ENCODE results near the gene NCOA3. TPM values are rescaled to one million over a fixed set of nuclear protein-coding genes. Genes with fewer than 3 reads are reported as not detected.

Gene NCOA3
- total and polyA plus RNA-seq, 2 experiments from 2014 or later = 6.7 to 25.8 TPM

DNA sequence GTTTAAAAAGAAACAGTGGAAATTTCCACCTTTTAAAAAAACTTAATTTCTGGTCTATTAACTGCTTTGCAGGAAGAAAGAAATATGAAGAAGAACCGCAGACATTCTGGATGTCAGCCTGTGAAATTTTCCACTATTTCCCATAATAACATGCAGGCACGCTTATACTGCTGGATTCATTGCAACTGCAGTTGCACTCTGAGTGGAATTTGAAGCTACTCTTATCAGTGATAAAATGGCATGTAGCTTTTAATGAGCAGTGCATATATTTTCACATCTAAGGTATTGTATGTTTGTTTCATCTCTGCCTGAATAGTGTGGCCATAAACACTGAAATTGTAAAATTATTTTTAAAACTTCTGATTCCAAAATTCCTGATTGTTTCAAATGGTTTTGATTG is 28.2 kb downstream of the NCOA3 start:
- H3K4me1 ChIP-seq (ENCODE audit: insufficient read depth) = 0 out of 2 replicates have a peak, but pooled peaks cover 10% of the 10 kb centered on the region
- Mint-ChIP-seq H3K27ac (no peak overlapping the region), H3K36me3 (ENCODE audit: low read depth) (peaks cover 19% of the 10 kb centered on the region), H3K4me3 (no peak overlapping the region), H3K4me1 (peaks cover 3% of the 10 kb centered on the region; the same call in 1 of the 3 replicates), H3K27me3 (ENCODE audit: insufficient read depth, low read depth, poor library complexity) (peaks cover 3% of the 10 kb centered on the region), H3K9me3 (peaks cover 19% of the 10 kb centered on the region)
- H3K79me2 ChIP-seq (replicated peaks; ENCODE audit: insufficient read depth) = peaks cover 79% of the 10 kb centered on the region
- no peak overlapping the region for H3K4me3 ChIP-seq
- no peak overlapping the region for H2AFZ ChIP-seq
- ATAC-seq (no peak), DNase-seq (ENCODE audit: low spot score) (no peak)
- peaks cover 4% of the 10 kb centered on the region; the same call in 1 of the 2 replicates for H3K36me3 ChIP-seq (ENCODE audit: insufficient read depth)
- H3K4me2 ChIP-seq = no peak overlapping the region
- H3K27ac ChIP-seq (ENCODE audit: low read depth) = no peak overlapping the region
- H3K9me2 ChIP-seq (ENCODE audit: insufficient read depth) = no peaks in the 10 kb centered on the region
- H3F3A ChIP-seq (replicated peaks; ENCODE audit: low read depth) = no peaks in the 10 kb centered on the region
- TF ChIP-seq ZNF331 (CRISPR knock-in tag; IDR thresholded peaks at IDR 0.05; ENCODE audit: low read depth) = no peak
- TF ChIP-seq, protein P1, sequence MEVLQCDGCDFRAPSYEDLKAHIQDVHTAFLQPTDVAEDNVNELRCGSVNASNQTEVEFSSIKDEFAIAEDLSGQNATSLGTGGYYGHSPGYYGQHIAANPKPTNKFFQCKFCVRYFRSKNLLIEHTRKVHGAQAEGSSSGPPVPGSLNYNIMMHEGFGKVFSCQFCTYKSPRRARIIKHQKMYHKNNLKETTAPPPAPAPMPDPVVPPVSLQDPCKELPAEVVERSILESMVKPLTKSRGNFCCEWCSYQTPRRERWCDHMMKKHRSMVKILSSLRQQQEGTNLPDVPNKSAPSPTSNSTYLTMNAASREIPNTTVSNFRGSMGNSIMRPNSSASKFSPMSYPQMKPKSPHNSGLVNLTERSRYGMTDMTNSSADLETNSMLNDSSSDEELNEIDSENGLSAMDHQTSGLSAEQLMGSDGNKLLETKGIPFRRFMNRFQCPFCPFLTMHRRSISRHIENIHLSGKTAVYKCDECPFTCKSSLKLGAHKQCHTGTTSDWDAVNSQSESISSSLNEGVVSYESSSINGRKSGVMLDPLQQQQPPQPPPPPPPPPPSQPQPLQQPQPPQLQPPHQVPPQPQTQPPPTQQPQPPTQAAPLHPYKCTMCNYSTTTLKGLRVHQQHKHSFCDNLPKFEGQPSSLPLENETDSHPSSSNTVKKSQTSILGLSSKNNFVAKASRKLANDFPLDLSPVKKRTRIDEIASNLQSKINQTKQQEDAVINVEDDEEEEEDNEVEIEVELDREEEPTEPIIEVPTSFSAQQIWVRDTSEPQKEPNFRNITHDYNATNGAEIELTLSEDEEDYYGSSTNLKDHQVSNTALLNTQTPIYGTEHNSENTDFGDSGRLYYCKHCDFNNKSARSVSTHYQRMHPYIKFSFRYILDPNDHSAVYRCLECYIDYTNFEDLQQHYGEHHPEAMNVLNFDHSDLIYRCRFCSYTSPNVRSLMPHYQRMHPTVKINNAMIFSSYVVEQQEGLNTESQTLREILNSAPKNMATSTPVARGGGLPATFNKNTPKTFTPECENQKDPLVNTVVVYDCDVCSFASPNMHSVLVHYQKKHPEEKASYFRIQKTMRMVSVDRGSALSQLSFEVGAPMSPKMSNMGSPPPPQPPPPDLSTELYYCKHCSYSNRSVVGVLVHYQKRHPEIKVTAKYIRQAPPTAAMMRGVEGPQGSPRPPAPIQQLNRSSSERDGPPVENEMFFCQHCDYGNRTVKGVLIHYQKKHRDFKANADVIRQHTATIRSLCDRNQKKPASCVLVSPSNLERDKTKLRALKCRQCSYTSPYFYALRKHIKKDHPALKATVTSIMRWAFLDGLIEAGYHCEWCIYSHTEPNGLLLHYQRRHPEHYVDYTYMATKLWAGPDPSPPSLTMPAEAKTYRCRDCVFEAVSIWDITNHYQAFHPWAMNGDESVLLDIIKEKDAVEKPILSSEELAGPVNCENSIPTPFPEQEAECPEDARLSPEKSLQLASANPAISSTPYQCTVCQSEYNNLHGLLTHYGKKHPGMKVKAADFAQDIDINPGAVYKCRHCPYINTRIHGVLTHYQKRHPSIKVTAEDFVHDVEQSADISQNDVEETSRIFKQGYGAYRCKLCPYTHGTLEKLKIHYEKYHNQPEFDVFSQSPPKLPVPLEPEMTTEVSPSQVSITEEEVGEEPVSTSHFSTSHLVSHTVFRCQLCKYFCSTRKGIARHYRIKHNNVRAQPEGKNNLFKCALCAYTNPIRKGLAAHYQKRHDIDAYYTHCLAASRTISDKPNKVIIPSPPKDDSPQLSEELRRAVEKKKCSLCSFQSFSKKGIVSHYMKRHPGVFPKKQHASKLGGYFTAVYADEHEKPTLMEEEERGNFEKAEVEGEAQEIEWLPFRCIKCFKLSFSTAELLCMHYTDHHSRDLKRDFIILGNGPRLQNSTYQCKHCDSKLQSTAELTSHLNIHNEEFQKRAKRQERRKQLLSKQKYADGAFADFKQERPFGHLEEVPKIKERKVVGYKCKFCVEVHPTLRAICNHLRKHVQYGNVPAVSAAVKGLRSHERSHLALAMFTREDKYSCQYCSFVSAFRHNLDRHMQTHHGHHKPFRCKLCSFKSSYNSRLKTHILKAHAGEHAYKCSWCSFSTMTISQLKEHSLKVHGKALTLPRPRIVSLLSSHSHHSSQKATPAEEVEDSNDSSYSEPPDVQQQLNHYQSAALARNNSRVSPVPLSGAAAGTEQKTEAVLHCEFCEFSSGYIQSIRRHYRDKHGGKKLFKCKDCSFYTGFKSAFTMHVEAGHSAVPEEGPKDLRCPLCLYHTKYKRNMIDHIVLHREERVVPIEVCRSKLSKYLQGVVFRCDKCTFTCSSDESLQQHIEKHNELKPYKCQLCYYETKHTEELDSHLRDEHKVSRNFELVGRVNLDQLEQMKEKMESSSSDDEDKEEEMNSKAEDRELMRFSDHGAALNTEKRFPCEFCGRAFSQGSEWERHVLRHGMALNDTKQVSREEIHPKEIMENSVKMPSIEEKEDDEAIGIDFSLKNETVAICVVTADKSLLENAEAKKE (CRISPR knock-in tag; IDR thresholded peaks at IDR 0.05) = no peak
- H4K20me1 ChIP-seq (replicated peaks; ENCODE audit: insufficient read depth) = peaks cover 22% of the 10 kb centered on the region
- no peaks in the 10 kb centered on the region for H3K27me3 ChIP-seq (ENCODE audit: insufficient read depth)

DNA sequence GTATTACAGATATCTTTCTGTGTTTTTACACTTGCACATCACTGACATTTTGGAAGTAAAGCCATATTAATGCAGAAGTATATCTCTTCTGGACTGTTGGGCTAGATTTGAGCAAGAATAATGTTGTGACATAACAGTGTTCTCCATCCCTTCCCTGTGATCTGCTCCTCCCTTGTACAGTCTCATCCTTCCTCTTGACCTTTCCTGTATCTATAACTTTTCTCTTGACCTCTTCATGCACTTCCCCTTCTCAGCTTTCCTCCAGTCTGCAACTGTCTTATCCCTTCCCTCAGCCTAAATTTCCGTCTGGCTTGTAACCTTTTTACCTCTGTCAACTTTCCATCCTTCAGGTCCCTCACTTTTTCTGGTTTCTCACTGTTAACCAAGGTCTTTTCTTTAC is 29.8 kb downstream of the NCOA3 start:
- no peak overlapping the region for H3K4me2 ChIP-seq
- ATAC-seq (no peak), DNase-seq (ENCODE audit: low spot score) (no peak)
- H3K4me1 ChIP-seq (ENCODE audit: insufficient read depth) = 0 out of 2 replicates have a peak, but pooled peaks cover 10% of the 10 kb centered on the region
- H3K79me2 ChIP-seq (replicated peaks; ENCODE audit: insufficient read depth) = peaks cover 92% of the 10 kb centered on the region
- Mint-ChIP-seq H3K4me1 (peaks cover 6% of the 10 kb centered on the region; the same call in 2 of the 3 replicates), H3K36me3 (ENCODE audit: low read depth) (peaks cover 14% of the 10 kb centered on the region), H3K4me3 (no peak overlapping the region), H3K27me3 (ENCODE audit: insufficient read depth, low read depth, poor library complexity) (peaks cover 3% of the 10 kb centered on the region), H3K9me3 (peaks cover 14% of the 10 kb centered on the region), H3K27ac (peak overlapping the region; percentile 1; the same call in 1 of the 2 replicates)
- H2AFZ ChIP-seq = no peak overlapping the region
- no peaks in the 10 kb centered on the region for H3K27me3 ChIP-seq (ENCODE audit: insufficient read depth)
- H3K36me3 ChIP-seq (ENCODE audit: insufficient read depth) = peaks cover 3% of the 10 kb centered on the region; the same call in 1 of the 2 replicates
- no peaks in the 10 kb centered on the region for H3F3A ChIP-seq (replicated peaks; ENCODE audit: low read depth)
- H3K4me3 ChIP-seq = no peak overlapping the region
- no peak overlapping the region for H3K27ac ChIP-seq (ENCODE audit: low read depth)
- peaks cover 22% of the 10 kb centered on the region for H4K20me1 ChIP-seq (replicated peaks; ENCODE audit: insufficient read depth)
- no peaks in the 10 kb centered on the region for H3K9me2 ChIP-seq (ENCODE audit: insufficient read depth)
- TF ChIP-seq POLR2AphosphoS5 (IDR thresholded peaks at IDR 0.05; ENCODE audit: low read depth) (no peak), EZH2phosphoT487 (IDR thresholded peaks at IDR 0.05; ENCODE audit: unreplicated experiment) (no peak)
- TF ChIP-seq, protein P2, sequence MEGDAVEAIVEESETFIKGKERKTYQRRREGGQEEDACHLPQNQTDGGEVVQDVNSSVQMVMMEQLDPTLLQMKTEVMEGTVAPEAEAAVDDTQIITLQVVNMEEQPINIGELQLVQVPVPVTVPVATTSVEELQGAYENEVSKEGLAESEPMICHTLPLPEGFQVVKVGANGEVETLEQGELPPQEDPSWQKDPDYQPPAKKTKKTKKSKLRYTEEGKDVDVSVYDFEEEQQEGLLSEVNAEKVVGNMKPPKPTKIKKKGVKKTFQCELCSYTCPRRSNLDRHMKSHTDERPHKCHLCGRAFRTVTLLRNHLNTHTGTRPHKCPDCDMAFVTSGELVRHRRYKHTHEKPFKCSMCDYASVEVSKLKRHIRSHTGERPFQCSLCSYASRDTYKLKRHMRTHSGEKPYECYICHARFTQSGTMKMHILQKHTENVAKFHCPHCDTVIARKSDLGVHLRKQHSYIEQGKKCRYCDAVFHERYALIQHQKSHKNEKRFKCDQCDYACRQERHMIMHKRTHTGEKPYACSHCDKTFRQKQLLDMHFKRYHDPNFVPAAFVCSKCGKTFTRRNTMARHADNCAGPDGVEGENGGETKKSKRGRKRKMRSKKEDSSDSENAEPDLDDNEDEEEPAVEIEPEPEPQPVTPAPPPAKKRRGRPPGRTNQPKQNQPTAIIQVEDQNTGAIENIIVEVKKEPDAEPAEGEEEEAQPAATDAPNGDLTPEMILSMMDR (conservative IDR thresholded peaks at IDR 0.05; ENCODE audit: low read depth in 2 of 2) = no peak

All from GM23338 (cell line).